C4-2B (cell line): ENCODE measurements around the gene KREMEN1.

Experiments used
- ZFX ChIP-seq: fragments of 450-650 bp; IDR thresholded peaks from 2 replicates; pipeline ENCODE4 v1.6.1; 2017
- TF ChIP-seq, protein P1 (sequence below): fragments of 450-650 bp; conservative IDR thresholded peaks from 2 replicates; pipeline ENCODE4 v1.5.1; 2017; ENCODE audit warnings: mild to moderate bottlenecking

- TF ChIP-seq, protein P1, sequence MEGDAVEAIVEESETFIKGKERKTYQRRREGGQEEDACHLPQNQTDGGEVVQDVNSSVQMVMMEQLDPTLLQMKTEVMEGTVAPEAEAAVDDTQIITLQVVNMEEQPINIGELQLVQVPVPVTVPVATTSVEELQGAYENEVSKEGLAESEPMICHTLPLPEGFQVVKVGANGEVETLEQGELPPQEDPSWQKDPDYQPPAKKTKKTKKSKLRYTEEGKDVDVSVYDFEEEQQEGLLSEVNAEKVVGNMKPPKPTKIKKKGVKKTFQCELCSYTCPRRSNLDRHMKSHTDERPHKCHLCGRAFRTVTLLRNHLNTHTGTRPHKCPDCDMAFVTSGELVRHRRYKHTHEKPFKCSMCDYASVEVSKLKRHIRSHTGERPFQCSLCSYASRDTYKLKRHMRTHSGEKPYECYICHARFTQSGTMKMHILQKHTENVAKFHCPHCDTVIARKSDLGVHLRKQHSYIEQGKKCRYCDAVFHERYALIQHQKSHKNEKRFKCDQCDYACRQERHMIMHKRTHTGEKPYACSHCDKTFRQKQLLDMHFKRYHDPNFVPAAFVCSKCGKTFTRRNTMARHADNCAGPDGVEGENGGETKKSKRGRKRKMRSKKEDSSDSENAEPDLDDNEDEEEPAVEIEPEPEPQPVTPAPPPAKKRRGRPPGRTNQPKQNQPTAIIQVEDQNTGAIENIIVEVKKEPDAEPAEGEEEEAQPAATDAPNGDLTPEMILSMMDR = no peak
- no peak for TF ChIP-seq ZFX
Observed at GRCh38 chr22:29053048-29053702, 19.7 kb upstream of the KREMEN1 start.
